Activated T-helper 2 cell treated with anti-CD3 and anti-CD28 coated beads, Interferon-gamma antibody, Interleukin-2, Interleukin-4, amounts not matched to agents 10 μg/mL and 5 μg/mL and 100 μg/mL, durations not matched to agents 14 hours and 24 hours and 36 hours (primary cell): ENCODE measurements around the gene MTMR6. TPM values are rescaled to one million over a fixed set of nuclear protein-coding genes. Genes with fewer than 3 reads are reported as not detected.

Source experiments
- DNase-seq: peaks from one replicate; pipeline ENCODE4 v3.0.0; 2021; ENCODE audit warnings: low spot score
- H3K27ac Mint-ChIP-seq: one replicate; pipeline ENCODE4 v1.8.0; 2021; ENCODE audit warnings: mixed read lengths
- H3K27me3 Mint-ChIP-seq: one replicate; pipeline ENCODE4 v1.8.0; 2021; ENCODE audit warnings: low read depth, mixed read lengths
- H3K36me3 Mint-ChIP-seq: one replicate; pipeline ENCODE4 v1.8.0; 2021; ENCODE audit warnings: low read depth, mixed read lengths
- H3K4me1 Mint-ChIP-seq: one replicate; pipeline ENCODE4 v1.8.0; 2021; ENCODE audit warnings: low read depth, mixed read lengths
- H3K4me3 Mint-ChIP-seq: one replicate; pipeline ENCODE4 v1.8.0; 2021; ENCODE audit warnings: low read depth, mild to moderate bottlenecking, moderate library complexity, mixed read lengths
- H3K9me3 Mint-ChIP-seq: one replicate; pipeline ENCODE4 v1.8.0; 2021; ENCODE audit warnings: mixed read lengths
- intact Hi-C: fragments of 100-400 bp; cut with micrococcal nuclease; formaldehyde crosslinking; loops from one replicate; pipeline ENCODE4 v1.15.1; 2023
- total RNA-seq: library from RNA; stranded (reverse); gene quantifications from 2 replicates; pipeline ENCODE4 v1.2.3, GENCODE V29; 2022

Gene MTMR6
- total RNA-seq, 1 donor from 2014 or later: 16.5 TPM

GRCh38 chr13:25262261-25262660 lies 25.0 kb downstream of the MTMR6 start:
- no peak overlapping the region for H3K27ac Mint-ChIP-seq
- H3K27me3 Mint-ChIP-seq: no peaks in the 10 kb centered on the region
- peaks cover 43% of the 10 kb centered on the region for H3K36me3 Mint-ChIP-seq
- DNase-seq: no peak
- no peak overlapping the region for H3K4me3 Mint-ChIP-seq
- H3K9me3 Mint-ChIP-seq: no peaks in the 10 kb centered on the region
- H3K4me1 Mint-ChIP-seq: no peaks in the 10 kb centered on the region
- intact Hi-C loops: no loop called here

- no peak overlapping the region for H3K4me3 Mint-ChIP-seq
- no peaks in the 10 kb centered on the region for H3K4me1 Mint-ChIP-seq
- H3K36me3 Mint-ChIP-seq: peaks cover 53% of the 10 kb centered on the region
- intact Hi-C loops: no loop called here
- no peaks in the 10 kb centered on the region for H3K9me3 Mint-ChIP-seq
- H3K27me3 Mint-ChIP-seq: no peaks in the 10 kb centered on the region
- H3K27ac Mint-ChIP-seq: no peak overlapping the region
- no peak for DNase-seq
These were observed 33.6 kb downstream of the MTMR6 start for GRCh38 chr13:25253702-25254101.

GRCh38 chr13:25252752-25253151 lies 34.5 kb downstream of the MTMR6 start:
- no peaks in the 10 kb centered on the region for H3K9me3 Mint-ChIP-seq
- H3K4me3 Mint-ChIP-seq: no peak overlapping the region
- no peaks in the 10 kb centered on the region for H3K27me3 Mint-ChIP-seq
- DNase-seq: no peak
- H3K36me3 Mint-ChIP-seq: peaks cover 53% of the 10 kb centered on the region
- intact Hi-C loops: no loop called here
- H3K27ac Mint-ChIP-seq: no peak overlapping the region
- H3K4me1 Mint-ChIP-seq: no peaks in the 10 kb centered on the region

GRCh38 chr13:25252225-25252624 lies 35.1 kb downstream of the MTMR6 start:
- no peak overlapping the region for H3K27ac Mint-ChIP-seq
- no peak for DNase-seq
- peaks cover 48% of the 10 kb centered on the region for H3K36me3 Mint-ChIP-seq
- intact Hi-C loops: no loop called here
- no peaks in the 10 kb centered on the region for H3K4me1 Mint-ChIP-seq
- no peaks in the 10 kb centered on the region for H3K9me3 Mint-ChIP-seq
- no peak overlapping the region for H3K4me3 Mint-ChIP-seq
- no peaks in the 10 kb centered on the region for H3K27me3 Mint-ChIP-seq

- Mint-ChIP-seq H3K4me1 (no peaks in the 10 kb centered on the region), H3K4me3 (no peak overlapping the region), H3K27me3 (no peaks in the 10 kb centered on the region), H3K36me3 (peaks cover 42% of the 10 kb centered on the region), H3K27ac (no peak overlapping the region), H3K9me3 (no peaks in the 10 kb centered on the region)
- DNase-seq: no peak
- intact Hi-C loops: no loop called here
These were observed 38.2 kb downstream of the MTMR6 start for GRCh38 chr13:25249001-25249543.

- Mint-ChIP-seq H3K4me3 (no peak overlapping the region), H3K27ac (no peak overlapping the region), H3K4me1 (no peaks in the 10 kb centered on the region), H3K27me3 (no peaks in the 10 kb centered on the region), H3K9me3 (no peaks in the 10 kb centered on the region), H3K36me3 (peaks cover 37% of the 10 kb centered on the region)
- no peak for DNase-seq
- intact Hi-C loops: no loop called here
These were observed 39.2 kb downstream of the MTMR6 start for GRCh38 chr13:25248071-25248470.

- no peak for DNase-seq
- H3K27me3 Mint-ChIP-seq: no peaks in the 10 kb centered on the region
- no peaks in the 10 kb centered on the region for H3K4me1 Mint-ChIP-seq
- H3K27ac Mint-ChIP-seq: no peak overlapping the region
- H3K9me3 Mint-ChIP-seq: no peaks in the 10 kb centered on the region
- intact Hi-C loops: no loop called here
- H3K36me3 Mint-ChIP-seq: peaks cover 34% of the 10 kb centered on the region
- no peak overlapping the region for H3K4me3 Mint-ChIP-seq
These were observed 39.9 kb downstream of the MTMR6 start for GRCh38 chr13:25247360-25247759.

- Mint-ChIP-seq H3K27ac (no peak overlapping the region), H3K4me1 (no peaks in the 10 kb centered on the region), H3K4me3 (no peak overlapping the region), H3K9me3 (no peaks in the 10 kb centered on the region), H3K27me3 (no peaks in the 10 kb centered on the region), H3K36me3 (peaks cover 23% of the 10 kb centered on the region)
- no peak for DNase-seq
- intact Hi-C loops: no loop called here
These were observed 43.2 kb downstream of the MTMR6 start for GRCh38 chr13:25244123-25244522.

GRCh38 chr13:25242956-25243355 lies 44.3 kb downstream of the MTMR6 start:
- Mint-ChIP-seq H3K36me3 (peaks cover 21% of the 10 kb centered on the region), H3K9me3 (no peaks in the 10 kb centered on the region), H3K27me3 (no peaks in the 10 kb centered on the region), H3K4me1 (no peaks in the 10 kb centered on the region), H3K27ac (no peak overlapping the region), H3K4me3 (no peak overlapping the region)
- intact Hi-C loops: no loop called here
- DNase-seq: no peak

- Mint-ChIP-seq H3K4me1 (no peaks in the 10 kb centered on the region), H3K9me3 (no peaks in the 10 kb centered on the region), H3K4me3 (no peak overlapping the region), H3K27ac (no peak overlapping the region), H3K27me3 (no peaks in the 10 kb centered on the region), H3K36me3 (peaks cover 17% of the 10 kb centered on the region)
- no peak for DNase-seq
- intact Hi-C loops: no loop called here
These were observed 46.3 kb downstream of the MTMR6 start for GRCh38 chr13:25241007-25241406.

- DNase-seq: no peak
- no peaks in the 10 kb centered on the region for H3K4me1 Mint-ChIP-seq
- intact Hi-C loops: no loop called here
- H3K9me3 Mint-ChIP-seq: no peaks in the 10 kb centered on the region
- H3K27me3 Mint-ChIP-seq: no peaks in the 10 kb centered on the region
- H3K4me3 Mint-ChIP-seq: no peak overlapping the region
- peaks cover 2% of the 10 kb centered on the region for H3K36me3 Mint-ChIP-seq
- H3K27ac Mint-ChIP-seq: no peak overlapping the region
These were observed 50.2 kb downstream of the MTMR6 start for GRCh38 chr13:25237083-25237482.

- Mint-ChIP-seq H3K27me3 (no peaks in the 10 kb centered on the region), H3K27ac (no peak overlapping the region), H3K36me3 (no peaks in the 10 kb centered on the region), H3K4me1 (no peaks in the 10 kb centered on the region), H3K4me3 (no peak overlapping the region), H3K9me3 (no peaks in the 10 kb centered on the region)
- DNase-seq: no peak
- intact Hi-C loops: loop anchor here (1.0 to 2.0 kb wide), 2 partner anchors 53 to 141 kb away; partner anchors contain the start of gene MTMR6
These were observed 53.4 kb downstream of the MTMR6 start for GRCh38 chr13:25233861-25234260.

GRCh38 chr13:25232937-25233515 lies 54.3 kb downstream of the MTMR6 start:
- Mint-ChIP-seq H3K9me3 (no peaks in the 10 kb centered on the region), H3K27ac (no peak overlapping the region), H3K27me3 (no peaks in the 10 kb centered on the region), H3K36me3 (no peaks in the 10 kb centered on the region), H3K4me1 (no peaks in the 10 kb centered on the region), H3K4me3 (no peak overlapping the region)
- intact Hi-C loops: loop anchor here (1.0 to 2.0 kb wide), 2 partner anchors 54 to 142 kb away; partner anchors contain the start of gene MTMR6
- no peak for DNase-seq
